Choroid plexus epithelial cell (primary cell): ENCODE results near the gene RGL2.
"Not testable (repeated sequence)": the region's sequence is repeated elsewhere in the genome, so short reads cannot be mapped to it uniquely, and the experiment has no call there.

Experiments
- DNase-seq: peaks from one replicate; pipeline ENCODE4 v3.0.0-alpha.2; 2010; ENCODE audit warnings: low read depth
- H3K4me3 ChIP-seq: 2 replicates; pipeline ENCODE4 v1.5.1; 2011; ENCODE audit warnings: low read depth, mild to moderate bottlenecking, control low read depth, low read length, moderate library complexity
- CTCF ChIP-seq: conservative IDR thresholded peaks from 2 replicates; pipeline ENCODE4 v1.5.1; 2011; ENCODE audit warnings: low read depth, mild to moderate bottlenecking, control low read depth, inconsistent platforms, low read length, moderate library complexity

Gene RGL2

GRCh38 chr6:33272275-33273128, 26.2 kb downstream of the RGL2 start:
- no peak for TF ChIP-seq CTCF
- H3K4me3 ChIP-seq, result peak overlapping the region; percentile 97
- DNase-seq, result no peak

- TF ChIP-seq CTCF, result no peak
- H3K4me3 ChIP-seq, result peak within 1 kb of the TSS; percentile 97
- peak; percentile 100 for DNase-seq
Measured at GRCh38 chr6:33271468-33272274, 27.1 kb downstream of the RGL2 start, which contains the start of the genes RPS18 and VPS52. Gene RPS18 (plus strand): TSS chr6:33272075. CDS start chr6:33272120, 45 bp downstream. Gene VPS52 (minus strand): TSS chr6:33271876. CDS start chr6:33271675, 201 bp downstream.

- no peak for DNase-seq
- peak overlapping the region; percentile 97 for H3K4me3 ChIP-seq
Measured at GRCh38 chr6:33271117-33271467, 27.6 kb downstream of the RGL2 start.

GRCh38 chr6:33264015-33264414, 34.7 kb downstream of the RGL2 start:
- no peak overlapping the region for H3K4me3 ChIP-seq
- DNase-seq, result no peak
- no peak for TF ChIP-seq CTCF

More at GRCh38 chr6:33271117-33271467, 27.6 kb downstream of the RGL2 start:
- no peak for TF ChIP-seq CTCF

- H3K4me3 ChIP-seq, DNase-seq: not testable (repeated sequence)
Measured at GRCh38 chr6:33262490-33262889, 36.3 kb downstream of the RGL2 start.

- no peak overlapping the region for H3K4me3 ChIP-seq
- TF ChIP-seq CTCF, result no peak
- DNase-seq, result no peak
Measured at GRCh38 chr6:33259032-33259431, 39.7 kb downstream of the RGL2 start.

GRCh38 chr6:33254591-33254990, 44.2 kb downstream of the RGL2 start:
- H3K4me3 ChIP-seq, result no peak overlapping the region
- no peak for TF ChIP-seq CTCF
- no peak for DNase-seq
